ENCODE data around the gene GDAP2. TPM values are rescaled to one million over a fixed set of nuclear protein-coding genes. Genes with fewer than 3 reads are reported as not detected.

The GDAP2 gene
- total RNA-seq, 2 experiments from 2014 or later, result 20.8 to 22.9 TPM

Other genes starting within 250 kb of the GDAP2 start
- gene WDR3, start 118 bp upstream of the GDAP2 start, total RNA-seq, result 10 to 100 TPM; 19.6 to 20.2 TPM

Data from activated CD4-positive, alpha-beta memory T cell treated with anti-CD3 and anti-CD28 coated beads, Interleukin-2, amount 10 ng/mL, durations not matched to agents 7 days and 5 days (primary cell).